Panc1 (cell line): Measurements from ENCODE around the gene HES7. TPM values are rescaled to one million over a fixed set of nuclear protein-coding genes. Genes with fewer than 3 reads are reported as not detected.

Source experiments
- ATAC-seq: fragments of 200-7000 bp; cut with Tn5 transposase; 2 replicates; pipeline ENCODE4 v1.9.1; 2020; ENCODE audit warnings: mild to moderate bottlenecking, moderate library complexity
- BruUV-seq: library from RNA; stranded (reverse); fragments of 400-500 nt; replicated peaks from 2 replicates; lab custom pipeline; 2021; lab: Mats Ljungman, UMichigan
- CTCF ChIA-PET: fragments of 300-600 bp; sonication (Branson Sonifier 250); formaldehyde crosslinking; loops from one replicate; lab custom pipeline; 2022; ENCODE audit warnings: antibody characterized with exemption; lab: Charles Lee
- POLR2A ChIA-PET: fragments of 300-600 bp; sonication (Branson Sonifier 250); formaldehyde crosslinking; loops from one replicate; lab custom pipeline; 2022; ENCODE audit warnings: antibody characterized with exemption; lab: Charles Lee
- DNase-seq: peaks from one replicate; pipeline ENCODE4 v3.0.0-alpha.2; 2010; ENCODE audit warnings: low read depth, low spot score
- H3K27ac ChIP-seq: 2 replicates; pipeline ENCODE4 v1.5.1; 2011; ENCODE audit warnings: mild to moderate bottlenecking, low read length, inconsistent platforms
- H3K27me3 ChIP-seq: fragments of 200-500 bp; sonication (Bioruptor generic); 2 replicates; pipeline ENCODE4 v1.6.0; 2014; ENCODE audit warnings: low read length, inconsistent platforms; ENCODE audit not compliant: control insufficient read depth, insufficient read depth
- H3K36me3 ChIP-seq: fragments of 200-500 bp; sonication (Bioruptor generic); 2 replicates; pipeline ENCODE4 v1.5.1; 2014; ENCODE audit warnings: inconsistent platforms, mild to moderate bottlenecking, low read length, moderate library complexity; ENCODE audit not compliant: control insufficient read depth, insufficient read depth
- H3K4me1 ChIP-seq: 2 replicates; pipeline ENCODE4 v1.5.1; 2011; ENCODE audit warnings: inconsistent platforms, mild to moderate bottlenecking, low read length, moderate library complexity; ENCODE audit not compliant: control insufficient read depth, insufficient read depth
- H3K4me3 ChIP-seq, 2 experiments: 2 replicates each; pipeline ENCODE4 v1.5.1; 2011 to 2012; ENCODE audit warnings: low read depth in 2 of 2, low read length in 2 of 2, mild to moderate bottlenecking in 2 of 2, inconsistent platforms in 1 of 2, moderate library complexity in 1 of 2
- H3K9me3 ChIP-seq: fragments of 200-500 bp; sonication (Bioruptor generic); 2 replicates; pipeline ENCODE4 v1.5.1; 2014; ENCODE audit warnings: low read depth, mild to moderate bottlenecking, inconsistent platforms, low read length, moderate library complexity; ENCODE audit not compliant: control insufficient read depth, insufficient read depth
- CTCF ChIP-seq: fragments of 450-650 bp; IDR thresholded peaks from 2 replicates; pipeline ENCODE4 v1.5.1; 2017; ENCODE audit warnings: mild to moderate bottlenecking
- POLR2AphosphoS5 ChIP-seq: IDR thresholded peaks from 2 replicates; pipeline ENCODE4 v1.6.1; 2012; ENCODE audit warnings: mild to moderate bottlenecking, low read depth, low read length, moderate library complexity
- REST ChIP-seq, 2 experiments: IDR thresholded peaks; 2 replicates each; pipeline ENCODE4 v1.6.1; 2011 to 2012; ENCODE audit warnings: low read depth in 2 of 2, control low read depth in 1 of 2, low read length in 1 of 2, mild to moderate bottlenecking in 1 of 2, moderate library complexity in 1 of 2; ENCODE audit not compliant: insufficient read depth in 1 of 2
- SIN3A ChIP-seq: IDR thresholded peaks from 2 replicates; pipeline ENCODE4 v1.6.1; 2012; ENCODE audit warnings: low read depth, mild to moderate bottlenecking, low read length, moderate library complexity, borderline replicate concordance; ENCODE audit not compliant: insufficient read depth
- TCF7L2 ChIP-seq: IDR thresholded peaks from 2 replicates; pipeline ENCODE4 v1.6.1; 2011; ENCODE audit warnings: mild to moderate bottlenecking, low read depth, low read length, inconsistent platforms
- in situ Hi-C: cut with HindIII; loops from 2 replicates; pipeline ENCODE4 v1.10.0; 2016; ENCODE audit warnings: low sequenced_read_pairs, low pct_unique_long_range_greater_than_20kb
- intact Hi-C: fragments of 100-400 bp; cut with micrococcal nuclease; formaldehyde crosslinking; loops from one replicate; pipeline ENCODE4 v1.10.0; 2022; ENCODE audit not compliant: unreplicated experiment
- microRNA-seq: library from miRNA; unstranded; fragments of <30 nt; microRNA quantifications from one replicate; pipeline ENCODE4 v1.1.0, GENCODE V29; 2020; ENCODE audit not compliant: unreplicated experiment
- total RNA-seq: library from RNA; stranded (reverse); gene quantifications from one replicate; pipeline ENCODE4 v1.2.1, GENCODE V29; 2021; ENCODE audit not compliant: unreplicated experiment

The HES7 gene
- total RNA-seq, 1 experiment from 2014 or later: 4.0 TPM

GRCh38 chr17:8071496-8071895 lies 52.4 kb downstream of the HES7 start:
- no peaks in the 10 kb centered on the region; the same call in 1 of the 2 replicates for H3K4me1 ChIP-seq
- H3K27me3 ChIP-seq: no peaks in the 10 kb centered on the region; the same call in 1 of the 2 replicates
- intact Hi-C loops (no loop called here), in situ Hi-C loops (no loop called here)
- H3K9me3 ChIP-seq: no peaks in the 10 kb centered on the region
- no peak overlapping the region for H3K27ac ChIP-seq
- BruUV-seq: no TSS peak
- ChIA-PET CTCF (interaction anchor here (0.9 kb wide), 1 partner anchor 11 kb away, joined by 3 read pairs; no protein-coding TSS in a partner anchor), POLR2A (no interaction called here)
- H3K4me3 ChIP-seq: no peak overlapping the region
- DNase-seq (no peak), ATAC-seq (no peak)
- no peaks in the 10 kb centered on the region; the same call in 1 of the 2 replicates for H3K36me3 ChIP-seq
- TF ChIP-seq TCF7L2: no peak
- no peak for TF ChIP-seq POLR2AphosphoS5
- no peak for TF ChIP-seq REST (IDR thresholded peaks at IDR 0.05; ENCODE audit: insufficient read depth in 1 of 2, low read depth in 2 of 2, low read length in 1 of 2)
- no peak for TF ChIP-seq CTCF
- no peak for TF ChIP-seq SIN3A

Small RNAs within 50 kb of the gene (microRNA-seq; reads per million reads assigned to microRNA genes)
- not detected for gene MIR4314
- gene MIR6883: not detected

Other genes starting within 250 kb of the HES7 start
- 84.6 TPM for gene CHD3, start 235.3 kb downstream of the HES7 start, total RNA-seq
- gene RNF227, start 207.8 kb downstream of the HES7 start, total RNA-seq: 2.6 TPM
- gene KCNAB3, start 194.2 kb downstream of the HES7 start, total RNA-seq: 3.5 TPM
- gene TRAPPC1, start 192.2 kb downstream of the HES7 start, total RNA-seq: 154 TPM
- 60.5 TPM for gene CNTROB, start 191.9 kb downstream of the HES7 start, total RNA-seq
- not detected for gene GUCY2D, start 121.5 kb downstream of the HES7 start, total RNA-seq
- not detected for gene ALOX15B, start 85.0 kb downstream of the HES7 start, total RNA-seq
- not detected for gene ALOX12B, start 36.4 kb downstream of the HES7 start, total RNA-seq
- gene ALOXE3, start 5.6 kb downstream of the HES7 start, total RNA-seq: 0.46 TPM
- gene PER1, start 28.3 kb upstream of the HES7 start, total RNA-seq: 17.1 TPM
- 28.6 TPM for gene VAMP2, start 38.8 kb upstream of the HES7 start, total RNA-seq
- gene TMEM107, start 52.3 kb upstream of the HES7 start, total RNA-seq: 10.6 TPM
- 9.3 TPM for gene BORCS6, start 66.1 kb upstream of the HES7 start, total RNA-seq
- gene AURKB, start 86.5 kb upstream of the HES7 start, total RNA-seq: 85.8 TPM
- 34.2 TPM for gene CTC1, start 124.0 kb upstream of the HES7 start, total RNA-seq
- gene PFAS, start 125.2 kb upstream of the HES7 start, total RNA-seq: 73.0 TPM
- gene RANGRF, start 164.6 kb upstream of the HES7 start, total RNA-seq: 16.7 TPM
- 22.0 TPM for gene SLC25A35, start 171.3 kb upstream of the HES7 start, total RNA-seq
- gene ARHGEF15, start 186.1 kb upstream of the HES7 start, total RNA-seq: not detected
- gene ODF4, start 215.7 kb upstream of the HES7 start, total RNA-seq: not detected